IMR-90 (cell line): Measurements from ENCODE around the gene NFAT5. TPM values are rescaled to one million over a fixed set of nuclear protein-coding genes. Genes with fewer than 3 reads are reported as not detected.

Experiments
- microRNA-seq, 2 experiments: library from miRNA; stranded (forward) in 1 of 2; unstranded in 1 of 2; fragments of 10-50 nt in 1 of 2; fragments of <30 nt in 1 of 2; gene quantifications in 1 of 2; microRNA quantifications in 1 of 2; one replicate each; pipeline versions ENCODE3 to v1.1.0; 2013 to 2020; ENCODE audit not compliant: insufficient read depth in 1 of 2, insufficient read length in 1 of 2, unreplicated experiment in 1 of 2
- polyA plus RNA-seq, 3 experiments: library from polyadenylated mRNA; depleted of rRNA; stranded (reverse); fragments of >200 nt; gene quantifications; 2 replicates each; pipeline ENCODE4 v1.2.3, GENCODE V29; 2012; ENCODE audit warnings: low replicate concordance in 1 of 3
- small RNA-seq, 5 experiments: library from RNA; depleted of rRNA; stranded (forward); fragments of <200 nt; gene quantifications; one replicate each; pipeline ENCODE3, GENCODE V24; 2012
- total RNA-seq: library from RNA; depleted of rRNA; stranded (reverse); fragments of >200 nt; gene quantifications from 2 replicates; pipeline ENCODE4 v1.2.3, GENCODE V29; 2012; rRNA removed

NFAT5 gene
- total and polyA plus RNA-seq, 2 of the 4 experiments (the other 2 are of a cell fraction), result 10.9 to 20.1 TPM

Small RNAs within 50 kb of the gene (microRNA-seq; reads per million reads assigned to microRNA genes)
- 0 to 1.8 reads per million in 2 experiments for gene MIR1538

Small RNAs within 50 kb of the gene (small RNA-seq; reads per million reads assigned to genes)
- gene MIR1538, result 0 reads per million in 5 experiments

Other genes starting within 250 kb of the NFAT5 start
- gene PDF, start 235.4 kb upstream of the NFAT5 start, total RNA-seq, result 4.5 and 7.5 TPM in 2 replicates
- gene PDF, start 235.4 kb upstream of the NFAT5 start, polyA plus RNA-seq (2012; rRNA removed), result 6.4 and 7.6 TPM in 2 replicates
- 19.4 and 26.2 TPM in 2 replicates for gene COG8, start 226.4 kb upstream of the NFAT5 start, total RNA-seq
- gene COG8, start 226.4 kb upstream of the NFAT5 start, polyA plus RNA-seq (2012; rRNA removed), result 22.8 and 23.4 TPM in 2 replicates
- 28.3 and 40.5 TPM in 2 replicates for gene NIP7, start 226.2 kb upstream of the NFAT5 start, total RNA-seq
- gene NIP7, start 226.2 kb upstream of the NFAT5 start, polyA plus RNA-seq (2012; rRNA removed), result 10.6 and 14.0 TPM in 2 replicates
- not detected in 2 replicates for gene TMED6, start 214.2 kb upstream of the NFAT5 start, total RNA-seq
- 0.10 and 0.20 TPM in 2 replicates for gene TMED6, start 214.2 kb upstream of the NFAT5 start, polyA plus RNA-seq (2012; rRNA removed)
- 9.0 and 9.2 TPM in 2 replicates for gene TERF2, start 180.0 kb upstream of the NFAT5 start, total RNA-seq
- gene TERF2, start 180.0 kb upstream of the NFAT5 start, polyA plus RNA-seq (2012; rRNA removed), result 13.8 and 15.2 TPM in 2 replicates
- gene CYB5B, start 141.3 kb upstream of the NFAT5 start, total RNA-seq, result 102 and 106 TPM in 2 replicates
- 76.1 and 100 TPM in 2 replicates for gene CYB5B, start 141.3 kb upstream of the NFAT5 start, polyA plus RNA-seq (2012; rRNA removed)
- gene NQO1, start 160.6 kb downstream of the NFAT5 start, total RNA-seq, result 404 and 426 TPM in 2 replicates
- 266 and 304 TPM in 2 replicates for gene NQO1, start 160.6 kb downstream of the NFAT5 start, polyA plus RNA-seq (2012; rRNA removed)
- gene NOB1, start 189.0 kb downstream of the NFAT5 start, total RNA-seq, result 36.4 and 47.0 TPM in 2 replicates
- 58.1 and 63.2 TPM in 2 replicates for gene NOB1, start 189.0 kb downstream of the NFAT5 start, polyA plus RNA-seq (2012; rRNA removed)
- 12.7 and 14.4 TPM in 2 replicates for gene WWP2, start 196.4 kb downstream of the NFAT5 start, total RNA-seq
- 11.8 and 13.7 TPM in 2 replicates for gene WWP2, start 196.4 kb downstream of the NFAT5 start, polyA plus RNA-seq (2012; rRNA removed)